H1 (cell line): ENCODE measurements around the gene GDF9. TPM values are rescaled to one million over a fixed set of nuclear protein-coding genes. Genes with fewer than 3 reads are reported as not detected.

Experiments used
- CTCF ChIA-PET: fragments of 300-600 bp; sonication (Branson Sonifier 250); formaldehyde crosslinking; loops from one replicate; lab custom pipeline; 2021; ENCODE audit not compliant: partially characterized antibody; lab: Charles Lee
- POLR2A ChIA-PET: fragments of 300-600 bp; sonication (Branson Sonifier 250); formaldehyde crosslinking; loops from one replicate; lab custom pipeline; 2021; ENCODE audit warnings: inconsistent platforms; ENCODE audit not compliant: partially characterized antibody; lab: Charles Lee
- DNase-seq, 2 experiments: peaks; one replicate each; pipeline versions ENCODE4 v3.0.0 to v3.0.0-alpha.2; 2010 to 2022; ENCODE audit warnings: low spot score in 2 of 2, low read depth in 1 of 2, mixed read lengths in 1 of 2
- FAIRE-seq: peaks from 2 replicates; lab custom pipeline; 2011; peaks lifted over from hg19 to GRCh38; lab: Jason Lieb, UNC
- H2AFZ ChIP-seq: 2 replicates; pipeline ENCODE4 v1.8.1; 2012; ENCODE audit warnings: low read length, inconsistent platforms
- H2AK5ac ChIP-seq: 2 replicates; pipeline ENCODE4 v1.6.1; 2013; ENCODE audit warnings: low read depth, low read length
- H2BK120ac ChIP-seq: replicated peaks from 2 replicates; pipeline ENCODE3; 2013; ENCODE audit warnings: low read depth, low read length, inconsistent platforms
- H2BK12ac ChIP-seq: 2 replicates; pipeline ENCODE4 v1.6.1; 2013; ENCODE audit warnings: low read depth, low read length
- H2BK15ac ChIP-seq: 2 replicates; pipeline ENCODE4 v1.6.1; 2013; ENCODE audit warnings: low read length
- H2BK20ac ChIP-seq: 2 replicates; pipeline ENCODE4 v1.6.1; 2013; ENCODE audit warnings: low read length
- H2BK5ac ChIP-seq: 2 replicates; pipeline ENCODE4 v1.6.1; 2013; ENCODE audit warnings: low read depth, low read length
- H3K14ac ChIP-seq: 2 replicates; pipeline ENCODE4 v1.6.1; 2013; ENCODE audit warnings: inconsistent platforms; ENCODE audit not compliant: insufficient read length
- H3K18ac ChIP-seq: 2 replicates; pipeline ENCODE4 v1.6.1; 2013; ENCODE audit warnings: low read length; ENCODE audit errors: extremely low read depth
- H3K23ac ChIP-seq: 2 replicates; pipeline ENCODE4 v1.6.1; 2013; ENCODE audit warnings: inconsistent platforms; ENCODE audit not compliant: insufficient read length
- H3K23me2 ChIP-seq: 2 replicates; pipeline ENCODE4 v1.6.1; 2013; ENCODE audit warnings: low read depth, low read length
- H3K27ac ChIP-seq: 2 replicates; pipeline ENCODE4 v1.6.1; 2011; ENCODE audit warnings: low read depth, low read length, inconsistent platforms
- H3K27me3 ChIP-seq, 4 experiments: replicated peaks in 1 of 4; 1 replicate in 1 of 4; 2 replicates in 3 of 4; pipeline versions ENCODE4 v1.6.1 to v1.8.1; 2011 to 2013; ENCODE audit warnings: low read length in 3 of 4, mild to moderate bottlenecking in 3 of 4, inconsistent platforms in 2 of 4, mixed read lengths in 2 of 4, moderate library complexity in 1 of 4; ENCODE audit not compliant: control insufficient read depth in 3 of 4, insufficient read depth in 3 of 4; ENCODE audit errors: extremely low read depth in 1 of 4
- H3K36me3 ChIP-seq, 4 experiments: 2 replicates each; pipeline versions ENCODE4 v1.6.1 to v1.8.1; 2011 to 2013; ENCODE audit warnings: mild to moderate bottlenecking in 4 of 4, low read length in 3 of 4, moderate library complexity in 2 of 4, control low read depth in 1 of 4, inconsistent platforms in 1 of 4; ENCODE audit not compliant: insufficient read depth in 4 of 4, control insufficient read depth in 2 of 4
- H3K4ac ChIP-seq: replicated peaks from 2 replicates; pipeline ENCODE3; 2013; ENCODE audit warnings: low read length, low read depth, mixed read lengths, inconsistent platforms; ENCODE audit not compliant: insufficient read length
- H3K4me1 ChIP-seq, 4 experiments: replicated peaks in 1 of 4; 1 replicate in 1 of 4; 2 replicates in 3 of 4; pipeline versions ENCODE4 v1.6.1 to v1.8.1; 2011 to 2013; ENCODE audit warnings: low read length in 3 of 4, inconsistent platforms in 2 of 4, mixed read lengths in 1 of 4; ENCODE audit not compliant: insufficient read depth in 4 of 4, control insufficient read depth in 3 of 4
- H3K4me2 ChIP-seq, 2 experiments: 2 replicates each; pipeline versions ENCODE4 v1.6.1 to v1.8.1; 2011 to 2013; ENCODE audit warnings: low read depth in 2 of 2, low read length in 2 of 2, control low read depth in 1 of 2, inconsistent platforms in 1 of 2, mild to moderate bottlenecking in 1 of 2; ENCODE audit not compliant: insufficient read depth in 1 of 2
- H3K4me3 ChIP-seq, 4 experiments: fragments of 200-600, 300-600 bp in 1 of 4; sonication (generic), shearing (Covaris generic), sonication (Bioruptor Twin) in 1 of 4; 2 replicates each; pipeline versions ENCODE4 v1.5.1 to v1.8.1; 2011 to 2016; ENCODE audit warnings: low read length in 4 of 4, low read depth in 3 of 4, control low read depth in 2 of 4, inconsistent platforms in 2 of 4, mild to moderate bottlenecking in 2 of 4, mixed read lengths in 1 of 4, moderate library complexity in 1 of 4; ENCODE audit not compliant: insufficient read depth in 2 of 4; ENCODE audit errors: extremely low read depth in 1 of 4
- H3K56ac ChIP-seq: replicated peaks from 2 replicates; pipeline ENCODE3; 2013; ENCODE audit warnings: low read depth, mild to moderate bottlenecking, mixed read lengths, low read length, inconsistent platforms; ENCODE audit not compliant: insufficient read length
- H3K79me1 ChIP-seq: 2 replicates; pipeline ENCODE4 v1.6.1; 2013; ENCODE audit warnings: low read depth, low read length, control low read depth
- H3K79me2 ChIP-seq, 2 experiments: 2 replicates each; pipeline versions ENCODE4 v1.6.1 to v1.8.1; 2012 to 2013; ENCODE audit warnings: low read length in 2 of 2, mild to moderate bottlenecking in 2 of 2, inconsistent platforms in 1 of 2; ENCODE audit not compliant: insufficient read depth in 2 of 2, control insufficient read depth in 1 of 2
- H3K9ac ChIP-seq, 4 experiments: replicated peaks in 1 of 4; 1 replicate in 1 of 4; 2 replicates in 3 of 4; pipeline versions ENCODE4 v1.6.1 to v1.8.1; 2011 to 2013; ENCODE audit warnings: low read depth in 3 of 4, low read length in 3 of 4, control low read depth in 2 of 4, mild to moderate bottlenecking in 2 of 4, moderate library complexity in 2 of 4, inconsistent platforms in 1 of 4; ENCODE audit errors: extremely low read depth in 1 of 4
- H3K9me3 ChIP-seq, 2 experiments: 2 replicates each; pipeline versions ENCODE4 v1.6.1 to v1.8.1; 2012 to 2013; ENCODE audit warnings: mild to moderate bottlenecking in 2 of 2, moderate library complexity in 2 of 2, control low read depth in 1 of 2, inconsistent platforms in 1 of 2, low read depth in 1 of 2, low read length in 1 of 2, mixed read lengths in 1 of 2; ENCODE audit not compliant: insufficient read depth in 2 of 2
- H4K20me1 ChIP-seq, 2 experiments: replicated peaks in 1 of 2; 2 replicates each; pipeline versions ENCODE3 to v1.8.1; 2011 to 2013; ENCODE audit warnings: inconsistent platforms in 2 of 2, low read length in 2 of 2, mild to moderate bottlenecking in 1 of 2; ENCODE audit not compliant: insufficient read depth in 2 of 2, control insufficient read depth in 1 of 2
- H4K5ac ChIP-seq: 2 replicates; pipeline ENCODE4 v1.6.1; 2013; ENCODE audit warnings: low read length, low read depth, mixed read lengths, inconsistent platforms; ENCODE audit not compliant: insufficient read length
- H4K8ac ChIP-seq: 2 replicates; pipeline ENCODE4 v1.8.0; 2013; ENCODE audit warnings: mild to moderate bottlenecking, moderate library complexity, low read length, inconsistent platforms; ENCODE audit not compliant: insufficient read depth; ENCODE audit errors: extremely low read depth
- H4K91ac ChIP-seq: replicated peaks from 2 replicates; pipeline ENCODE3; 2013; ENCODE audit warnings: low read length, mixed read lengths, inconsistent platforms; ENCODE audit not compliant: insufficient read length
- CHD1 ChIP-seq: IDR thresholded peaks from 2 replicates; pipeline ENCODE4 v1.6.1; 2012; ENCODE audit warnings: low read depth, low read length, improper control_type of control experiment
- CREB1 ChIP-seq: IDR thresholded peaks from 2 replicates; pipeline ENCODE4 v1.6.1; 2012; ENCODE audit warnings: inconsistent platforms
- GTF2F1 ChIP-seq: IDR thresholded peaks from 2 replicates; pipeline ENCODE4 v1.6.1; 2012; ENCODE audit warnings: low read depth, low read length, improper control_type of control experiment, borderline replicate concordance
- NANOG ChIP-seq: IDR thresholded peaks from 2 replicates; pipeline ENCODE4 v1.6.1; 2011; ENCODE audit warnings: low read length, low read depth, mild to moderate bottlenecking, inconsistent platforms; ENCODE audit not compliant: insufficient read depth, poor library complexity, severe bottlenecking
- POU5F1 ChIP-seq: IDR thresholded peaks from 2 replicates; pipeline ENCODE4 v1.6.1; 2011; ENCODE audit warnings: low read depth, mild to moderate bottlenecking, low read length, moderate library complexity
- RFX5 ChIP-seq: IDR thresholded peaks from 2 replicates; pipeline ENCODE4 v1.6.1; 2011; ENCODE audit warnings: low read depth, low read length, improper control_type of control experiment, borderline replicate concordance
- SAP30 ChIP-seq: fragments of 300-600 bp; sonication (generic); IDR thresholded peaks from 2 replicates; pipeline ENCODE4 v1.7.1; 2012; ENCODE audit warnings: low read length, moderate library complexity, mild to moderate bottlenecking, inconsistent platforms; ENCODE audit not compliant: insufficient read depth, insufficient replicate concordance
- SIX5 ChIP-seq: IDR thresholded peaks from 2 replicates; pipeline ENCODE4 v1.6.1; 2011; ENCODE audit warnings: mild to moderate bottlenecking, low read depth, low read length
- polyA plus RNA-seq, 7 experiments: library from polyadenylated mRNA; depleted of rRNA in 3 of 7; stranded (reverse) in 5 of 7; unstranded in 2 of 7; fragments of >200 nt in 5 of 7; fragments of 200-250 nt in 2 of 7; gene quantifications; 1 replicate in 5 of 7; 2 replicates in 1 of 7; 4 replicates in 1 of 7; pipeline versions ENCODE4 v1.2.1 to v1.2.3, GENCODE V29; 2011 to 2013; ENCODE audit warnings: missing spikeins in 2 of 7, mixed read lengths in 2 of 7
- total RNA-seq: library from RNA; stranded (reverse); fragmentation: NEBNext Ultra II Directional; extraction: Animal tissue kit (Norgen Biotek cat#: 25700); gene quantifications from 2 replicates; pipeline ENCODE4 v1.2.1, GENCODE V29; 2021
- TF ChIP-seq, protein P1 (sequence below): IDR thresholded peaks from 2 replicates; pipeline ENCODE4 v1.6.1; 2012; ENCODE audit warnings: inconsistent platforms
- TF ChIP-seq, protein P2 (sequence below): IDR thresholded peaks from 2 replicates; pipeline ENCODE4 v1.6.1; 2012; ENCODE audit warnings: low read length, inconsistent platforms

GDF9 gene
- total and polyA plus RNA-seq, 2 of the 8 experiments (the other 6 are each of a cell fraction or from before 2014, with no cell fraction given): 0.14 TPM; not detected in 1

- ChIA-PET CTCF (interaction anchor here (2.8 to 19.7 kb wide), 3 partner anchors 15 to 289 kb away, joined by 9 to 322 read pairs (median 77); partner anchors contain the start of genes CCNI2 and SHROOM1), POLR2A (no interaction called here)
- Histone ChIP-seq H4K20me1 (peaks cover 0 to 5% of the 10 kb centered on the region in 2 experiments), H3K27me3 (peaks cover 32 to 51% (median 44%) of the 10 kb centered on the region in 4 experiments), H2AK5ac (no peak overlapping the region), H3K27ac (no peak overlapping the region), H4K5ac (no peak overlapping the region), H3K23ac (no peak overlapping the region), H2BK120ac (no peak overlapping the region), H2BK12ac (no peak overlapping the region), H3K4me1 (peaks cover 0 to 3% (median 0%) of the 10 kb centered on the region in 4 experiments; a peak in 2 of 7 replicates), H4K91ac (no peak overlapping the region), H3K79me1 (no peaks in the 10 kb centered on the region), H2BK5ac (no peak overlapping the region), H3K4me2 (no peak overlapping the region), H2BK20ac (no peak overlapping the region), H3K23me2 (peaks cover 4% of the 10 kb centered on the region; the same call in 1 of the 2 replicates), H3K36me3 (peaks cover 0 to 4% (median 0%) of the 10 kb centered on the region in 4 experiments; a peak in 1 of 8 replicates), H3K9ac (no peak overlapping the region), H2AFZ (no peak overlapping the region), H2BK15ac (no peak overlapping the region), H3K79me2 (no peaks in the 10 kb centered on the region), H3K4ac (no peak overlapping the region), H3K4me3 (no peak overlapping the region), H3K56ac (no peak overlapping the region), H4K8ac (no peak overlapping the region), H3K14ac (no peak overlapping the region), H3K9me3 (peaks cover 0 to 9% of the 10 kb centered on the region in 2 experiments; a peak in 2 of 4 replicates), H3K18ac (no peak overlapping the region)
- no peak for FAIRE-seq
- DNase-seq: no peak
- TF ChIP-seq NANOG (no peak), CREB1 (no peak), RFX5 (no peak), SAP30 (no peak), GTF2F1 (no peak), CHD1 (no peak), POU5F1 (no peak), SIX5 (no peak)
- TF ChIP-seq, protein P1, sequence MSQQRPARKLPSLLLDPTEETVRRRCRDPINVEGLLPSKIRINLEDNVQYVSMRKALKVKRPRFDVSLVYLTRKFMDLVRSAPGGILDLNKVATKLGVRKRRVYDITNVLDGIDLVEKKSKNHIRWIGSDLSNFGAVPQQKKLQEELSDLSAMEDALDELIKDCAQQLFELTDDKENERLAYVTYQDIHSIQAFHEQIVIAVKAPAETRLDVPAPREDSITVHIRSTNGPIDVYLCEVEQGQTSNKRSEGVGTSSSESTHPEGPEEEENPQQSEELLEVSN: no peak
- TF ChIP-seq, protein P2, sequence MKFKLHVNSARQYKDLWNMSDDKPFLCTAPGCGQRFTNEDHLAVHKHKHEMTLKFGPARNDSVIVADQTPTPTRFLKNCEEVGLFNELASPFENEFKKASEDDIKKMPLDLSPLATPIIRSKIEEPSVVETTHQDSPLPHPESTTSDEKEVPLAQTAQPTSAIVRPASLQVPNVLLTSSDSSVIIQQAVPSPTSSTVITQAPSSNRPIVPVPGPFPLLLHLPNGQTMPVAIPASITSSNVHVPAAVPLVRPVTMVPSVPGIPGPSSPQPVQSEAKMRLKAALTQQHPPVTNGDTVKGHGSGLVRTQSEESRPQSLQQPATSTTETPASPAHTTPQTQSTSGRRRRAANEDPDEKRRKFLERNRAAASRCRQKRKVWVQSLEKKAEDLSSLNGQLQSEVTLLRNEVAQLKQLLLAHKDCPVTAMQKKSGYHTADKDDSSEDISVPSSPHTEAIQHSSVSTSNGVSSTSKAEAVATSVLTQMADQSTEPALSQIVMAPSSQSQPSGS: no peak
Measured at GRCh38 chr5:132816554-132816953, 49.7 kb downstream of the GDF9 start.
